HCT116 (cell line): ENCODE data around the gene SLC6A6. TPM values are rescaled to one million over a fixed set of nuclear protein-coding genes. Genes with fewer than 3 reads are reported as not detected.

ENCODE experiments used
- ATAC-seq: fragments of 200-7000 bp; cut with Tn5 transposase; 2 replicates; pipeline ENCODE4 v1.9.1; 2020; ENCODE audit warnings: mild to moderate bottlenecking, moderate library complexity
- BruUV-seq: library from RNA; stranded (reverse); fragments of 400-500 nt; replicated peaks from 2 replicates; lab custom pipeline; 2021; lab: Mats Ljungman, UMichigan
- CTCF ChIA-PET: fragments of 300-600 bp; sonication (Branson Sonifier 250); formaldehyde crosslinking; loops from one replicate; lab custom pipeline; 2021; ENCODE audit warnings: antibody characterized with exemption; lab: Charles Lee
- POLR2A ChIA-PET: fragments of 300-600, 350-600 bp; sonication (Branson Sonifier 250); formaldehyde crosslinking; loops from one replicate; lab custom pipeline; 2021; ENCODE audit warnings: antibody characterized with exemption; lab: Charles Lee
- RAD21 ChIA-PET, 2 experiments: fragments of 300-600 bp; sonication (Branson Sonifier 250); formaldehyde crosslinking; loops; one replicate each; lab custom pipeline; 2023; ENCODE audit warnings: low total read pairs in 2 of 2; ENCODE audit not compliant: uncharacterized antibody in 2 of 2, unreplicated experiment in 2 of 2, low non-redundant PET in 1 of 2; lab: Charles Lee
- DNase-seq: peaks from one replicate; pipeline ENCODE4 v3.0.0-alpha.2; 2010; ENCODE audit warnings: low read depth, low spot score
- H2AFZ ChIP-seq: fragments of 200-600 bp; shearing (Covaris generic), sonication (generic); 2 replicates; pipeline ENCODE4 v1.6.1; 2017; ENCODE audit warnings: low read depth, mixed run types, mixed read lengths, antibody characterized with exemption, low read length; ENCODE audit not compliant: poor library complexity, severe bottlenecking
- H3K27ac ChIP-seq: 2 replicates; pipeline ENCODE4 v1.5.1; 2012; ENCODE audit warnings: low read depth, low read length
- H3K27me3 ChIP-seq: fragments of 200-600 bp; sonication (generic); 2 replicates; pipeline ENCODE4 v1.6.1; 2016; ENCODE audit warnings: mixed run types, low read length, mixed read lengths; ENCODE audit not compliant: insufficient read depth
- H3K36me3 ChIP-seq, 2 experiments: fragments of 200-500 bp in 1 of 2; fragments of 200-600 bp in 1 of 2; sonication (Bioruptor generic) in 1 of 2; sonication (generic) in 1 of 2; 2 replicates each; pipeline versions ENCODE4 v1.5.1 to v1.6.1; 2014 to 2016; ENCODE audit warnings: low read length in 2 of 2, inconsistent platforms in 1 of 2, mixed read lengths in 1 of 2, mixed run types in 1 of 2; ENCODE audit not compliant: insufficient read depth in 2 of 2, control insufficient read depth in 1 of 2
- H3K4me1 ChIP-seq, 2 experiments: fragments of 200-600 bp in 1 of 2; sonication (generic) in 1 of 2; 2 replicates each; pipeline versions ENCODE4 v1.5.1 to v1.6.1; 2012 to 2017; ENCODE audit warnings: low read length in 2 of 2, inconsistent platforms in 1 of 2, mild to moderate bottlenecking in 1 of 2, mixed read lengths in 1 of 2, mixed run types in 1 of 2, moderate library complexity in 1 of 2; ENCODE audit not compliant: insufficient read depth in 2 of 2, control insufficient read depth in 1 of 2
- H3K4me2 ChIP-seq: fragments of 200-600 bp; sonication (generic); 2 replicates; pipeline ENCODE4 v1.6.1; 2017; ENCODE audit warnings: mixed run types, low read length, mixed read lengths
- H3K4me3 ChIP-seq, 2 experiments: fragments of 200-600 bp in 1 of 2; sonication (generic) in 1 of 2; replicated peaks in 1 of 2; 2 replicates each; pipeline ENCODE4 v1.5.1; 2011 to 2016; ENCODE audit warnings: low read length in 2 of 2, control low read depth in 1 of 2, low read depth in 1 of 2, mild to moderate bottlenecking in 1 of 2, mixed read lengths in 1 of 2, mixed run types in 1 of 2
- H3K79me2 ChIP-seq: fragments of 200-600 bp; sonication (generic); 2 replicates; pipeline ENCODE4 v1.6.1; 2017; ENCODE audit warnings: mild to moderate bottlenecking, mixed run types, low read length, moderate library complexity, mixed read lengths; ENCODE audit not compliant: insufficient read depth
- H3K9ac ChIP-seq: fragments of 200-600 bp; sonication (generic); 2 replicates; pipeline ENCODE4 v1.6.1; 2016; ENCODE audit warnings: low read length, mixed read lengths
- H3K9me2 ChIP-seq: fragments of 200-600 bp; sonication (generic), shearing (Covaris generic); 2 replicates; pipeline ENCODE4 v1.6.1; 2017; ENCODE audit warnings: mixed run types, mild to moderate bottlenecking, moderate library complexity; ENCODE audit not compliant: insufficient read depth
- H3K9me3 ChIP-seq, 2 experiments: fragments of 200-500 bp in 1 of 2; fragments of 200-600 bp in 1 of 2; sonication (Bioruptor generic) in 1 of 2; sonication (generic) in 1 of 2; 2 replicates each; pipeline ENCODE4 v1.6.1; 2014 to 2017; ENCODE audit warnings: low read length in 2 of 2, mixed read lengths in 2 of 2, inconsistent platforms in 1 of 2, low read depth in 1 of 2, mild to moderate bottlenecking in 1 of 2, mixed run types in 1 of 2, moderate library complexity in 1 of 2; ENCODE audit not compliant: control insufficient read depth in 1 of 2, insufficient read depth in 1 of 2
- H4K20me1 ChIP-seq: fragments of 200-600 bp; sonication (generic), shearing (Covaris generic); 2 replicates; pipeline ENCODE4 v1.6.1; 2017; ENCODE audit warnings: mixed run types, mild to moderate bottlenecking, moderate library complexity; ENCODE audit not compliant: insufficient read depth
- CBX3 ChIP-seq: IDR thresholded peaks from 2 replicates; pipeline ENCODE4 v1.6.1; 2012; ENCODE audit warnings: low read depth
- FOSL1 ChIP-seq: IDR thresholded peaks from 2 replicates; pipeline ENCODE4 v1.6.1; 2012; ENCODE audit warnings: low read depth
- MAX ChIP-seq: IDR thresholded peaks from 2 replicates; pipeline ENCODE4 v1.6.1; 2012
- SP1 ChIP-seq: IDR thresholded peaks from 2 replicates; pipeline ENCODE4 v1.6.1; 2012; ENCODE audit warnings: low read depth
- SRF ChIP-seq: IDR thresholded peaks from 2 replicates; pipeline ENCODE4 v1.6.1; 2012; ENCODE audit warnings: low read depth
- TCF7L2 ChIP-seq: IDR thresholded peaks from 2 replicates; pipeline ENCODE4 v1.7.0; 2011; ENCODE audit warnings: borderline replicate concordance, inconsistent platforms; ENCODE audit not compliant: insufficient read depth, insufficient read length; ENCODE audit errors: extremely low read depth
- YY1 ChIP-seq: IDR thresholded peaks from 2 replicates; pipeline ENCODE4 v1.6.1; 2011; ENCODE audit warnings: low read length, low read depth, moderate library complexity, mild to moderate bottlenecking; ENCODE audit not compliant: insufficient replicate concordance; ENCODE audit errors: extremely low read depth
- ZBTB33 ChIP-seq: IDR thresholded peaks from 2 replicates; pipeline ENCODE4 v1.6.1; 2011; ENCODE audit warnings: mild to moderate bottlenecking, low read length, moderate library complexity; ENCODE audit not compliant: insufficient replicate concordance; ENCODE audit errors: extremely low read depth
- ZNF274 ChIP-seq: fragments of 200-500 bp; sonication (Bioruptor generic); IDR thresholded peaks from 2 replicates; pipeline ENCODE4 v1.6.1; 2014; ENCODE audit warnings: mild to moderate bottlenecking, low read depth, low read length, inconsistent platforms
- intact Hi-C: fragments of 100-400 bp; cut with micrococcal nuclease; formaldehyde crosslinking; loops from 2 replicates; pipeline ENCODE4 v1.10.0; 2022
- total RNA-seq: library from RNA; stranded (reverse); gene quantifications from one replicate; pipeline ENCODE4 v1.2.1, GENCODE V29; 2021; ENCODE audit not compliant: unreplicated experiment

The SLC6A6 gene
- total RNA-seq, 1 experiment from 2014 or later = 36.3 TPM

- CTCF ChIA-PET = no interaction called here
These were observed 8.8 kb upstream of the SLC6A6 start for GRCh38 chr3:14393440-14394106.

More at GRCh38 chr3:14393440-14394106, 8.8 kb upstream of the SLC6A6 start:
- DNase-seq = no peak
- ChIA-PET POLR2A (no interaction called here), RAD21 (no interaction called here)
- Histone ChIP-seq H2AFZ (no peak overlapping the region), H3K4me3 (no peak overlapping the region), H3K4me2 (no peak overlapping the region), H3K36me3 (no peaks in the 10 kb centered on the region), H3K27me3 (no peaks in the 10 kb centered on the region), H3K9ac (no peak overlapping the region), H3K79me2 (no peaks in the 10 kb centered on the region), H3K9me3 (no peaks in the 10 kb centered on the region), H3K9me2 (no peaks in the 10 kb centered on the region), H3K4me1 (no peaks in the 10 kb centered on the region), H4K20me1 (no peaks in the 10 kb centered on the region), H3K27ac (no peak overlapping the region)
- ATAC-seq = no peak
- TF ChIP-seq ZNF274 = no peak
- no peak for TF ChIP-seq MAX
- TF ChIP-seq TCF7L2 = no peak
- no peak for TF ChIP-seq SP1
- TF ChIP-seq ZBTB33 = no peak
- no peak for TF ChIP-seq CBX3
- no peak for TF ChIP-seq SRF
- no peak for TF ChIP-seq YY1
- no peak for TF ChIP-seq FOSL1
- BruUV-seq = no TSS peak
- intact Hi-C loops = no loop called here
